HCT116 (cell line): ENCODE results near the gene CHI3L2. TPM values are rescaled to one million over a fixed set of nuclear protein-coding genes. Genes with fewer than 3 reads are reported as not detected.

Experiments
- ATAC-seq: fragments of 200-7000 bp; cut with Tn5 transposase; 2 replicates; pipeline ENCODE4 v1.9.1; 2020; ENCODE audit warnings: mild to moderate bottlenecking, moderate library complexity
- BruUV-seq: library from RNA; stranded (reverse); fragments of 400-500 nt; replicated peaks from 2 replicates; lab custom pipeline; 2021; lab: Mats Ljungman, UMichigan
- CTCF ChIA-PET: fragments of 300-600 bp; sonication (Branson Sonifier 250); formaldehyde crosslinking; loops from one replicate; lab custom pipeline; 2021; ENCODE audit warnings: antibody characterized with exemption; lab: Charles Lee
- POLR2A ChIA-PET: fragments of 300-600, 350-600 bp; sonication (Branson Sonifier 250); formaldehyde crosslinking; loops from one replicate; lab custom pipeline; 2021; ENCODE audit warnings: antibody characterized with exemption; lab: Charles Lee
- RAD21 ChIA-PET, 2 experiments: fragments of 300-600 bp; sonication (Branson Sonifier 250); formaldehyde crosslinking; loops; one replicate each; lab custom pipeline; 2023; ENCODE audit warnings: low total read pairs in 2 of 2; ENCODE audit not compliant: uncharacterized antibody in 2 of 2, unreplicated experiment in 2 of 2, low non-redundant PET in 1 of 2; lab: Charles Lee
- DNase-seq: peaks from one replicate; pipeline ENCODE4 v3.0.0-alpha.2; 2010; ENCODE audit warnings: low read depth, low spot score
- H2AFZ ChIP-seq: fragments of 200-600 bp; shearing (Covaris generic), sonication (generic); 2 replicates; pipeline ENCODE4 v1.6.1; 2017; ENCODE audit warnings: low read depth, mixed run types, mixed read lengths, antibody characterized with exemption, low read length; ENCODE audit not compliant: poor library complexity, severe bottlenecking
- H3K27ac ChIP-seq: 2 replicates; pipeline ENCODE4 v1.5.1; 2012; ENCODE audit warnings: low read depth, low read length
- H3K27me3 ChIP-seq: fragments of 200-600 bp; sonication (generic); 2 replicates; pipeline ENCODE4 v1.6.1; 2016; ENCODE audit warnings: mixed run types, low read length, mixed read lengths; ENCODE audit not compliant: insufficient read depth
- H3K36me3 ChIP-seq, 2 experiments: fragments of 200-500 bp in 1 of 2; fragments of 200-600 bp in 1 of 2; sonication (Bioruptor generic) in 1 of 2; sonication (generic) in 1 of 2; 2 replicates each; pipeline versions ENCODE4 v1.5.1 to v1.6.1; 2014 to 2016; ENCODE audit warnings: low read length in 2 of 2, inconsistent platforms in 1 of 2, mixed read lengths in 1 of 2, mixed run types in 1 of 2; ENCODE audit not compliant: insufficient read depth in 2 of 2, control insufficient read depth in 1 of 2
- H3K4me1 ChIP-seq, 2 experiments: fragments of 200-600 bp in 1 of 2; sonication (generic) in 1 of 2; 2 replicates each; pipeline versions ENCODE4 v1.5.1 to v1.6.1; 2012 to 2017; ENCODE audit warnings: low read length in 2 of 2, inconsistent platforms in 1 of 2, mild to moderate bottlenecking in 1 of 2, mixed read lengths in 1 of 2, mixed run types in 1 of 2, moderate library complexity in 1 of 2; ENCODE audit not compliant: insufficient read depth in 2 of 2, control insufficient read depth in 1 of 2
- H3K4me2 ChIP-seq: fragments of 200-600 bp; sonication (generic); 2 replicates; pipeline ENCODE4 v1.6.1; 2017; ENCODE audit warnings: mixed run types, low read length, mixed read lengths
- H3K4me3 ChIP-seq, 2 experiments: fragments of 200-600 bp in 1 of 2; sonication (generic) in 1 of 2; replicated peaks in 1 of 2; 2 replicates each; pipeline ENCODE4 v1.5.1; 2011 to 2016; ENCODE audit warnings: low read length in 2 of 2, control low read depth in 1 of 2, low read depth in 1 of 2, mild to moderate bottlenecking in 1 of 2, mixed read lengths in 1 of 2, mixed run types in 1 of 2
- H3K79me2 ChIP-seq: fragments of 200-600 bp; sonication (generic); 2 replicates; pipeline ENCODE4 v1.6.1; 2017; ENCODE audit warnings: mild to moderate bottlenecking, mixed run types, low read length, moderate library complexity, mixed read lengths; ENCODE audit not compliant: insufficient read depth
- H3K9ac ChIP-seq: fragments of 200-600 bp; sonication (generic); 2 replicates; pipeline ENCODE4 v1.6.1; 2016; ENCODE audit warnings: low read length, mixed read lengths
- H3K9me2 ChIP-seq: fragments of 200-600 bp; sonication (generic), shearing (Covaris generic); 2 replicates; pipeline ENCODE4 v1.6.1; 2017; ENCODE audit warnings: mixed run types, mild to moderate bottlenecking, moderate library complexity; ENCODE audit not compliant: insufficient read depth
- H3K9me3 ChIP-seq, 2 experiments: fragments of 200-500 bp in 1 of 2; fragments of 200-600 bp in 1 of 2; sonication (Bioruptor generic) in 1 of 2; sonication (generic) in 1 of 2; 2 replicates each; pipeline ENCODE4 v1.6.1; 2014 to 2017; ENCODE audit warnings: low read length in 2 of 2, mixed read lengths in 2 of 2, inconsistent platforms in 1 of 2, low read depth in 1 of 2, mild to moderate bottlenecking in 1 of 2, mixed run types in 1 of 2, moderate library complexity in 1 of 2; ENCODE audit not compliant: control insufficient read depth in 1 of 2, insufficient read depth in 1 of 2
- H4K20me1 ChIP-seq: fragments of 200-600 bp; sonication (generic), shearing (Covaris generic); 2 replicates; pipeline ENCODE4 v1.6.1; 2017; ENCODE audit warnings: mixed run types, mild to moderate bottlenecking, moderate library complexity; ENCODE audit not compliant: insufficient read depth
- CBX3 ChIP-seq: IDR thresholded peaks from 2 replicates; pipeline ENCODE4 v1.6.1; 2012; ENCODE audit warnings: low read depth
- CEBPB ChIP-seq: IDR thresholded peaks from 2 replicates; pipeline ENCODE4 v1.6.1; 2012; ENCODE audit warnings: low read depth
- ELF1 ChIP-seq: IDR thresholded peaks from 2 replicates; pipeline ENCODE4 v1.6.1; 2012; ENCODE audit warnings: low read depth, borderline replicate concordance
- EZH2phosphoT487 ChIP-seq: fragments of 200-600 bp; IDR thresholded peaks from 2 replicates; pipeline ENCODE4 v1.6.1; 2018; ENCODE audit warnings: antibody characterized with exemption, borderline replicate concordance
- FOSL1 ChIP-seq: IDR thresholded peaks from 2 replicates; pipeline ENCODE4 v1.6.1; 2012; ENCODE audit warnings: low read depth
- JUND ChIP-seq: IDR thresholded peaks from 2 replicates; pipeline ENCODE4 v1.6.1; 2012
- POLR2A ChIP-seq: IDR thresholded peaks from 2 replicates; pipeline ENCODE4 v1.7.0; 2011; ENCODE audit warnings: borderline replicate concordance; ENCODE audit not compliant: insufficient read depth, insufficient read length; ENCODE audit errors: extremely low read depth
- POLR2AphosphoS5 ChIP-seq: IDR thresholded peaks from 2 replicates; pipeline ENCODE4 v1.6.1; 2011; ENCODE audit warnings: mild to moderate bottlenecking, low read depth, low read length, moderate library complexity
- SRF ChIP-seq: IDR thresholded peaks from 2 replicates; pipeline ENCODE4 v1.6.1; 2012; ENCODE audit warnings: low read depth
- TCF7L2 ChIP-seq: IDR thresholded peaks from 2 replicates; pipeline ENCODE4 v1.7.0; 2011; ENCODE audit warnings: borderline replicate concordance, inconsistent platforms; ENCODE audit not compliant: insufficient read depth, insufficient read length; ENCODE audit errors: extremely low read depth
- YY1 ChIP-seq: IDR thresholded peaks from 2 replicates; pipeline ENCODE4 v1.6.1; 2011; ENCODE audit warnings: low read length, low read depth, moderate library complexity, mild to moderate bottlenecking; ENCODE audit not compliant: insufficient replicate concordance; ENCODE audit errors: extremely low read depth
- ZFX ChIP-seq: fragments of 450-650 bp; IDR thresholded peaks from 2 replicates; pipeline ENCODE4 v1.6.1; 2017
- ZNF274 ChIP-seq: fragments of 200-500 bp; sonication (Bioruptor generic); IDR thresholded peaks from 2 replicates; pipeline ENCODE4 v1.6.1; 2014; ENCODE audit warnings: mild to moderate bottlenecking, low read depth, low read length, inconsistent platforms
- intact Hi-C: fragments of 100-400 bp; cut with micrococcal nuclease; formaldehyde crosslinking; loops from 2 replicates; pipeline ENCODE4 v1.10.0; 2022
- total RNA-seq: library from RNA; stranded (reverse); gene quantifications from one replicate; pipeline ENCODE4 v1.2.1, GENCODE V29; 2021; ENCODE audit not compliant: unreplicated experiment
- TF ChIP-seq, protein P1 (sequence below), 3 experiments: fragments of 200-600 bp in 1 of 3; sonication (generic) in 1 of 3; IDR thresholded peaks in 2 of 3; conservative IDR thresholded peaks in 1 of 3; 2 replicates each; pipeline ENCODE4 v1.5.1; 2012 to 2017; ENCODE audit warnings: low read depth in 2 of 3, low read length in 2 of 3, antibody characterized with exemption in 1 of 3, borderline replicate concordance in 1 of 3, control low read depth in 1 of 3, mild to moderate bottlenecking in 1 of 3, mixed read lengths in 1 of 3, mixed run types in 1 of 3, moderate library complexity in 1 of 3; ENCODE audit not compliant: insufficient read depth in 1 of 3
- TF ChIP-seq, protein P2 (sequence below): IDR thresholded peaks from 2 replicates; pipeline ENCODE4 v1.6.1; 2011; ENCODE audit warnings: mild to moderate bottlenecking, low read length, moderate library complexity; ENCODE audit not compliant: insufficient replicate concordance; ENCODE audit errors: extremely low read depth
- TF ChIP-seq, protein P3 (sequence below): IDR thresholded peaks from 2 replicates; pipeline ENCODE4 v1.6.1; 2012
- TF ChIP-seq, protein P4 (sequence below): IDR thresholded peaks from 2 replicates; pipeline ENCODE4 v1.6.1; 2012; ENCODE audit warnings: low read depth

Gene CHI3L2
- total RNA-seq, 1 experiment from 2014 or later = not detected

DNA sequence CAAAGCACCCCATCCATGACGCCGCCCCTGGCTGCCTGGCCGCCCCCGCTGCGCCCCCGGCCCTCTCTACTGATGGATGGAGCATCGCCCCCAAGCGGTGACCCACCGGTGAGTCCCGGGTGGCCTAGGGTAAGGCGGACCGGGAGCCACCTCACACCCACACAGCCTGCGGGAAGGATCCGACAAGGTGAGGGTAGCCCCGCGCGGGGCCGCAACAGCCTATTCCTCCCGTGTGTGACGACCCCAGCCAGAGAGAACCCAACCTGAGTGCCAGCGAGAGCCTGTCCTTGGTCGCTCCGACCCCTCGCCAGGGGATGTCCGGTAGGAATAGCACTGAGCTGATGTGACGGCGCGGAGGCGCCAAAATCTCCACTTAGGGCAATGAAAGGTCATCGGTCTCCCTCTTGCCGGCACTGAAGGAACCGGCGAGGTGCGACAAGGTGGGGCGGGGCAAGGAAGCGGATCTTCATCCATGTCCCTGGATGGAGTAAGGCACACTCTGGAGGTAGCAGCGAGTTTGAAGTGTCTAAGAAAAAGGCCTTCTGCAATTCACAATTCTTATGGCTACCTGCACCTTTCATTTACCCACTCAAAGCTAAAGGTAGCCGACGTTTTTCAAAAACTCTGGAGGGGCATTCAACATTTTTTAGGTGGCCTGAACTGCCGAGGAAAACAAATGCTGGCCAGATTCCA, 43.4 kb downstream of the CHI3L2 start:
- TF ChIP-seq POLR2AphosphoS5 (no peak), EZH2phosphoT487 (no peak), JUND (no peak), TCF7L2 (no peak), POLR2A (no peak), ZFX (no peak), FOSL1 (no peak), YY1 (no peak), SRF (no peak), ZNF274 (no peak), ELF1 (no peak), CEBPB (no peak), CBX3 (no peak)
- TF ChIP-seq, protein P1, sequence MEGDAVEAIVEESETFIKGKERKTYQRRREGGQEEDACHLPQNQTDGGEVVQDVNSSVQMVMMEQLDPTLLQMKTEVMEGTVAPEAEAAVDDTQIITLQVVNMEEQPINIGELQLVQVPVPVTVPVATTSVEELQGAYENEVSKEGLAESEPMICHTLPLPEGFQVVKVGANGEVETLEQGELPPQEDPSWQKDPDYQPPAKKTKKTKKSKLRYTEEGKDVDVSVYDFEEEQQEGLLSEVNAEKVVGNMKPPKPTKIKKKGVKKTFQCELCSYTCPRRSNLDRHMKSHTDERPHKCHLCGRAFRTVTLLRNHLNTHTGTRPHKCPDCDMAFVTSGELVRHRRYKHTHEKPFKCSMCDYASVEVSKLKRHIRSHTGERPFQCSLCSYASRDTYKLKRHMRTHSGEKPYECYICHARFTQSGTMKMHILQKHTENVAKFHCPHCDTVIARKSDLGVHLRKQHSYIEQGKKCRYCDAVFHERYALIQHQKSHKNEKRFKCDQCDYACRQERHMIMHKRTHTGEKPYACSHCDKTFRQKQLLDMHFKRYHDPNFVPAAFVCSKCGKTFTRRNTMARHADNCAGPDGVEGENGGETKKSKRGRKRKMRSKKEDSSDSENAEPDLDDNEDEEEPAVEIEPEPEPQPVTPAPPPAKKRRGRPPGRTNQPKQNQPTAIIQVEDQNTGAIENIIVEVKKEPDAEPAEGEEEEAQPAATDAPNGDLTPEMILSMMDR (IDR thresholded peaks at IDR 0.05 in 2 of 3, conservative IDR thresholded peaks at IDR 0.05 in 1 of 3; ENCODE audit: borderline replicate concordance in 1 of 3, insufficient read depth in 1 of 3, low read depth in 2 of 3, low read length in 2 of 3) = no peak
- TF ChIP-seq, protein P2, sequence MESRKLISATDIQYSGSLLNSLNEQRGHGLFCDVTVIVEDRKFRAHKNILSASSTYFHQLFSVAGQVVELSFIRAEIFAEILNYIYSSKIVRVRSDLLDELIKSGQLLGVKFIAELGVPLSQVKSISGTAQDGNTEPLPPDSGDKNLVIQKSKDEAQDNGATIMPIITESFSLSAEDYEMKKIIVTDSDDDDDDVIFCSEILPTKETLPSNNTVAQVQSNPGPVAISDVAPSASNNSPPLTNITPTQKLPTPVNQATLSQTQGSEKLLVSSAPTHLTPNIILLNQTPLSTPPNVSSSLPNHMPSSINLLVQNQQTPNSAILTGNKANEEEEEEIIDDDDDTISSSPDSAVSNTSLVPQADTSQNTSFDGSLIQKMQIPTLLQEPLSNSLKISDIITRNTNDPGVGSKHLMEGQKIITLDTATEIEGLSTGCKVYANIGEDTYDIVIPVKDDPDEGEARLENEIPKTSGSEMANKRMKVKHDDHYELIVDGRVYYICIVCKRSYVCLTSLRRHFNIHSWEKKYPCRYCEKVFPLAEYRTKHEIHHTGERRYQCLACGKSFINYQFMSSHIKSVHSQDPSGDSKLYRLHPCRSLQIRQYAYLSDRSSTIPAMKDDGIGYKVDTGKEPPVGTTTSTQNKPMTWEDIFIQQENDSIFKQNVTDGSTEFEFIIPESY = no peak
- TF ChIP-seq, protein P3, sequence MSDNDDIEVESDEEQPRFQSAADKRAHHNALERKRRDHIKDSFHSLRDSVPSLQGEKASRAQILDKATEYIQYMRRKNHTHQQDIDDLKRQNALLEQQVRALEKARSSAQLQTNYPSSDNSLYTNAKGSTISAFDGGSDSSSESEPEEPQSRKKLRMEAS = no peak
- TF ChIP-seq, protein P4, sequence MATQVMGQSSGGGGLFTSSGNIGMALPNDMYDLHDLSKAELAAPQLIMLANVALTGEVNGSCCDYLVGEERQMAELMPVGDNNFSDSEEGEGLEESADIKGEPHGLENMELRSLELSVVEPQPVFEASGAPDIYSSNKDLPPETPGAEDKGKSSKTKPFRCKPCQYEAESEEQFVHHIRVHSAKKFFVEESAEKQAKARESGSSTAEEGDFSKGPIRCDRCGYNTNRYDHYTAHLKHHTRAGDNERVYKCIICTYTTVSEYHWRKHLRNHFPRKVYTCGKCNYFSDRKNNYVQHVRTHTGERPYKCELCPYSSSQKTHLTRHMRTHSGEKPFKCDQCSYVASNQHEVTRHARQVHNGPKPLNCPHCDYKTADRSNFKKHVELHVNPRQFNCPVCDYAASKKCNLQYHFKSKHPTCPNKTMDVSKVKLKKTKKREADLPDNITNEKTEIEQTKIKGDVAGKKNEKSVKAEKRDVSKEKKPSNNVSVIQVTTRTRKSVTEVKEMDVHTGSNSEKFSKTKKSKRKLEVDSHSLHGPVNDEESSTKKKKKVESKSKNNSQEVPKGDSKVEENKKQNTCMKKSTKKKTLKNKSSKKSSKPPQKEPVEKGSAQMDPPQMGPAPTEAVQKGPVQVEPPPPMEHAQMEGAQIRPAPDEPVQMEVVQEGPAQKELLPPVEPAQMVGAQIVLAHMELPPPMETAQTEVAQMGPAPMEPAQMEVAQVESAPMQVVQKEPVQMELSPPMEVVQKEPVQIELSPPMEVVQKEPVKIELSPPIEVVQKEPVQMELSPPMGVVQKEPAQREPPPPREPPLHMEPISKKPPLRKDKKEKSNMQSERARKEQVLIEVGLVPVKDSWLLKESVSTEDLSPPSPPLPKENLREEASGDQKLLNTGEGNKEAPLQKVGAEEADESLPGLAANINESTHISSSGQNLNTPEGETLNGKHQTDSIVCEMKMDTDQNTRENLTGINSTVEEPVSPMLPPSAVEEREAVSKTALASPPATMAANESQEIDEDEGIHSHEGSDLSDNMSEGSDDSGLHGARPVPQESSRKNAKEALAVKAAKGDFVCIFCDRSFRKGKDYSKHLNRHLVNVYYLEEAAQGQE = no peak
- DNase-seq = no peak
- no peak overlapping the region for H3K9ac ChIP-seq
- no peaks in the 10 kb centered on the region for H3K9me3 ChIP-seq
- no peak overlapping the region for H3K27ac ChIP-seq
- peaks cover 8% of the 10 kb centered on the region for H3K27me3 ChIP-seq
- no peaks in the 10 kb centered on the region for H3K9me2 ChIP-seq
- no peaks in the 10 kb centered on the region for H4K20me1 ChIP-seq
- no peaks in the 10 kb centered on the region for H3K4me1 ChIP-seq
- no peak overlapping the region for H3K4me2 ChIP-seq
- H3K79me2 ChIP-seq = no peaks in the 10 kb centered on the region
- intact Hi-C loops = no loop called here
- ChIA-PET POLR2A (no interaction called here), RAD21 (no interaction called here), CTCF (no interaction called here)
- ATAC-seq = no peak
- H3K36me3 ChIP-seq = no peaks in the 10 kb centered on the region
- H2AFZ ChIP-seq = no peak overlapping the region
- no TSS peak for BruUV-seq
- no peak overlapping the region for H3K4me3 ChIP-seq
